GM12875 (cell line): ENCODE measurements around the gene RSPH3.

ENCODE experiments used
- H3K4me3 ChIP-seq: one replicate; pipeline ENCODE4 v1.5.1; 2011; ENCODE audit warnings: low read depth, low read length, control low read depth
- TF ChIP-seq, protein P1 (sequence below): IDR thresholded peaks from 2 replicates; pipeline ENCODE4 v1.5.1; 2011; ENCODE audit warnings: low read depth, mild to moderate bottlenecking, control low read depth, inconsistent platforms, low read length, moderate library complexity, borderline replicate concordance; ENCODE audit not compliant: insufficient read depth

The RSPH3 gene, protein sequence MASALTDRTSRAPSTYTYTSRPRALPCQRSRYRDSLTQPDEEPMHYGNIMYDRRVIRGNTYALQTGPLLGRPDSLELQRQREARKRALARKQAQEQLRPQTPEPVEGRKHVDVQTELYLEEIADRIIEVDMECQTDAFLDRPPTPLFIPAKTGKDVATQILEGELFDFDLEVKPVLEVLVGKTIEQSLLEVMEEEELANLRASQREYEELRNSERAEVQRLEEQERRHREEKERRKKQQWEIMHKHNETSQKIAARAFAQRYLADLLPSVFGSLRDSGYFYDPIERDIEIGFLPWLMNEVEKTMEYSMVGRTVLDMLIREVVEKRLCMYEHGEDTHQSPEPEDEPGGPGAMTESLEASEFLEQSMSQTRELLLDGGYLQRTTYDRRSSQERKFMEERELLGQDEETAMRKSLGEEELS

DNA sequence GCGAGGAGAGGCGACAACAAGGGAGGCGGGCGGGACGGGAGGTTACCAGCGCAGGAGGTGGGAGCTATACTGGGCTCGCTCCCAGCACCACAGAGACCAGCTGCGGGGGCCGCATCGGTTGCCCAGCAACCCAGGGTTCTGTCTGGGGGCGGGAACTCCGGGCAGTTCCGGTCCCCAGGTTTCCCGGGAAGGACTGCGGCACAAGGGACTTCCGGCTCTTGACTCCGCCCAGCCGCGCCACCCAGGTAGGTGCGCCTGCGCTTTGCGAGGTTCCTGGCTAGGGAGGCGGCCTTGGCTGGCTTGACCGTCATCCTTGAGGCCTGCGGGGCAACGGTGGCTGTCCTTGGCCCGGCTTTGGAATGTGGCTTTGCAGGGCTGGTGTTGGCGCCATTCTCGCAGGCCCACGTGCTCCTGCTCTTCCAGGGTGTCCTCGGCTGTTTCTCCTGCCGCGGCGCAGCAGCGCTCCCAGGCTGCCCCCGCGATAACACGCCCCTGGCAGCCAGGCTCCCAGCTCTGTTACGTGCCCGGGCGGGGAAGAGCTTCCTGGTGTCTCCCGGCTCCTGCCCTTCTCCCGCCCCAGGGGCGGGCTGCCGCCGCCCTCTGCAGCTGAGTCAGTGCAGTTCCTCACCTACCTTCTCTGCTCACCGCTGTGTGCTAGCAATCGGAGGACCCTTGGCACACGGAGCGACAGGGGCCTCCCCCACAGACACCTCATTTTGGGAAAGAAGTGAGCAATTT lies at the start of gene RSPH3:
Gene RSPH3 (minus strand): TSS at position 537 of the 738 bp plus-strand sequence. CDS start 652 bp downstream, outside the sequence.
- H3K4me3 ChIP-seq, result peak within 1 kb of the TSS; percentile 69
- TF ChIP-seq, protein P1, sequence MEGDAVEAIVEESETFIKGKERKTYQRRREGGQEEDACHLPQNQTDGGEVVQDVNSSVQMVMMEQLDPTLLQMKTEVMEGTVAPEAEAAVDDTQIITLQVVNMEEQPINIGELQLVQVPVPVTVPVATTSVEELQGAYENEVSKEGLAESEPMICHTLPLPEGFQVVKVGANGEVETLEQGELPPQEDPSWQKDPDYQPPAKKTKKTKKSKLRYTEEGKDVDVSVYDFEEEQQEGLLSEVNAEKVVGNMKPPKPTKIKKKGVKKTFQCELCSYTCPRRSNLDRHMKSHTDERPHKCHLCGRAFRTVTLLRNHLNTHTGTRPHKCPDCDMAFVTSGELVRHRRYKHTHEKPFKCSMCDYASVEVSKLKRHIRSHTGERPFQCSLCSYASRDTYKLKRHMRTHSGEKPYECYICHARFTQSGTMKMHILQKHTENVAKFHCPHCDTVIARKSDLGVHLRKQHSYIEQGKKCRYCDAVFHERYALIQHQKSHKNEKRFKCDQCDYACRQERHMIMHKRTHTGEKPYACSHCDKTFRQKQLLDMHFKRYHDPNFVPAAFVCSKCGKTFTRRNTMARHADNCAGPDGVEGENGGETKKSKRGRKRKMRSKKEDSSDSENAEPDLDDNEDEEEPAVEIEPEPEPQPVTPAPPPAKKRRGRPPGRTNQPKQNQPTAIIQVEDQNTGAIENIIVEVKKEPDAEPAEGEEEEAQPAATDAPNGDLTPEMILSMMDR, result no peak

DNA sequence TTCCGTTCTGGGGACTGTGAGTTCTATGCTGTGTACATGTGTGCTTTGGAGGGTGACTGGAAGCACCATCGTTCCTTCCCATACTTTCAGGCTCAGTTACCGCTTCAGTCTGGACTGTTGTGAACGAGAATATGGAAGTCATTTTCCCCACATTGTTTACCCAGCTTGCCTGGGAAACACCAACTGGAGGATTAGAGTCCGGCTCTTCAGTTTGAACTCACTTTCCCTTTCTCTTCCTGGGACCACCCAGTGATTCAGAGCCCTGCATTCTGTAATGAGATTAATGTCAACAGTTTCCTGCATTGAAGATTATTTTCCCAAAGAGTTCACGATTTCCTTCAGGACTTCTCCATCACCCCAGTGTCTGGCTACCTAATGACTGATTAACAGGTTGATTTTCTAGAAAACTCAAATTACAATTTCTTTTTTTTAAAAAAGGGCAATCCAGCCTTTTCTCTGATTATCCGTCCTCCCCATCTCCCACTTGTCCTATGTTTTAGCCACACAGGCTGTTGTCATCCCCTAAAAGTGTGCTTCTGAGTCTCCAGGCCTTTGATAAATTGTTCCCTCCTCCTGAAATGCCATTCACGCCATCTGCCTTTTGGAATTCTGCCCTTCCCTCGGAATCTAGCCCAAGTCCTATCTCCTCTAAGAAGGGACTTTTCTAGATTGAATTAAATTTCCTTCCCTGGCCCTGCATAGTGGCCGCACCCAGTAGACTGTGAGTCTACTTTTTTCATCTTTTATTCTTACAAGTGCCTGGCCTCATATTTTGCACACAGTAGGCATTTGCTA lies 48.1 kb upstream of the RSPH3 start:
- TF ChIP-seq, protein P1, result no peak
- no peak overlapping the region for H3K4me3 ChIP-seq

DNA sequence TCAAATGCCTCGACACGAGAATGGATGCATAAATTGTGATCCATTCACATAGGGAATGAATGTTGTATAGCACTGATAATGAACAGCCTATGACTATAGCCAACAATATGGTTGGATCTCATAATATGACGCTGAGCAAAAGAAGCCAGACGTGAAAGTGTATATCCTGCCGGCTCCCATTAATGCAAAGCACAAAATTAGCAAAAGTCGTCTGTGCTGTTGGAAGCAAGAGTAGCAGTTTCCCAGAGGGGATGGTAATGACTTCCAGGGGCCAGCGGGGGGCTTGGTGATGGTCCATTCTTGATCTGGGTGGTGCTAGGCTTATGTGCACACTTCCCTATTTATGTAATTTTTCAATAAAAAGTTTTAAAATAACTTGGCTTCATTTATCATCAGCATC lies 45.8 kb upstream of the RSPH3 start:
- no peak overlapping the region for H3K4me3 ChIP-seq
- TF ChIP-seq, protein P1, result no peak

DNA sequence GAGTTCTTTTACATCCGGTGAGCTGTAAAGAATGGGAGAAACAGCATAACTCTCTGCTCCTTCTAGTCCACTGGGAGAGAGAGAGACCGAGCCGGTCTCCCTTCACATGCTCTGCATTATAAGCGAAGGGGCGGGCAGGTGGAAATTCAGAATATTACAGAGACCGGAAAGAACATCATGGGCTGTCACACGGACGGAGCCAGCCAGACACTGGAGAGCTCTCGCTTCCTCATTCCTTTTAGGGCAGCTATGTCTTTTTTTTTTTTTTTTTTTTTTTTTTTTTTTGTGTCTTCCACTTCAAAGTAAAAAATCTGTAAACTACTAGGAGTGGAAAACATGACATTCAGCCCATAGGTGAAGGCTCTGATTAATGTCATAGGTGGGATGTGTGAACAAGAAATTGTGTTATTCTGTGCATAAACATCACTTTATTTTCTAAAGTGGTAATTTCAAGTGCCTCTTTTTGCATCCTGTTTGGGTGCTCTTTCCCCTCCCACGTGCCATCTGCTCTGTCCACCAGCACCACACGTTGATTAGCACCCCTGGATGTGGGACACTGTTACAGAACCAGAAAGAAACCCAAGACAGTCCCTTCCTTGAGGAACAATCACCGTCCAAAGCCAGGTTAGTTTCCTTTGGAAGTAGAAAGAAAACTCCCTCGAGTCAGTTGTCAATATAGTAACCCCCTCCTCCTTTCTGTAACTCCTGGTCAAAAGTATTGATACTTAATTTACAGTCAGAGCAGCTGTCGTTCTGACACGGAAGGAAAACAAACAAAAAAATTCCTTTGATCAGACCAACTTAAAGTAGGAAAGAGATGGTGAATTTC lies 45.1 kb upstream of the RSPH3 start, which contains the start of gene TAGAP:
Gene TAGAP (minus strand): TSS at position 93 of the 829 bp plus-strand sequence. CDS start 845 bp downstream, outside the sequence.
- TF ChIP-seq, protein P1, result no peak
- peak within 1 kb of the TSS; percentile 44 for H3K4me3 ChIP-seq

DNA sequence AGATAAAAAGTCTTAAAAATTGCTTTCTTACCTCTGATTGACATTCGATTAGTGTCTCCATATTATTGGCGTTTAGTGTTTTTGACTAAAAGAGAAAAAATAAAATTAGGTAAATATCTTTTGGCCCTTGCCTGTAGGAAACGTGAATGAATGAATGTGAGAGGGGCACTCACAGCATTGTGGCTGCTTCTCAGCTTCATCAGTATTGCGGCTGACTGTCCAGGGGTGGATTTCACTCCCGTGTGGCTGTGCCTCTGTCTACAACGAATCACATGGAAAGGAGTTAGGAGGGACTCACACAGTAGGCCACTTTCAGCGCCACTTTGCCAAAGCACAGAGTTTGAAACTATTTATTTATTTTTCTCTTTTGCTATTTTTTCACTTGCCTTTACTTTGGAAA lies 43.9 kb upstream of the RSPH3 start:
- peak overlapping the region; percentile 44 for H3K4me3 ChIP-seq
- TF ChIP-seq, protein P1, result no peak

DNA sequence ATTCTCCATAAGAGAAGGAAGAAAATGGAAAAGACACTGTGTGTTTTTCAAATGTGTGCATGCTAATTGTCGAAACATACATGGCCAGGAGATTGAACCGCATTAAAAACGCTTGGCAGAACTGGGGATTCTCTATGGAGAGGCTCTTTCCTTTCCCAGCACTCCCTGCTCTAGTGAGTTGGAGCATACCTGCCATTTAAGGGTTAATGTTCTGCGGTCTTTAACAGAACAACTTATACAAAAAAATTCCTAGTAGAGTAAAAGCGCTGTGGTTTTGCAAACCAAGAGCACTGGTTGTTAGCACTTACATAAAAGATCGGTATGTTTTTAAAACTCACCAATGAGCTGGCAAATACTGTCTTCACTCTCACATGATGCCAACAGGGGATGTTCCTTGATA lies 43.2 kb upstream of the RSPH3 start:
- TF ChIP-seq, protein P1, result no peak
- H3K4me3 ChIP-seq, result peak overlapping the region; percentile 21
